HG02885 (cell line): ENCODE measurements around the gene MB21D2.

ENCODE experiments used
- ATAC-seq: cut with Tn5 transposase; IDR thresholded peaks from one replicate; pipeline ENCODE4 v1.9.1; 2021; ENCODE audit warnings: mild to moderate bottlenecking; ENCODE audit not compliant: unreplicated experiment, poor library complexity

The MB21D2 gene

GRCh38 chr3:192896208-192896607, 21.4 kb downstream of the MB21D2 start:
- no peak for ATAC-seq

GRCh38 chr3:192894676-192895075, 23.0 kb downstream of the MB21D2 start:
- no peak for ATAC-seq

DNA sequence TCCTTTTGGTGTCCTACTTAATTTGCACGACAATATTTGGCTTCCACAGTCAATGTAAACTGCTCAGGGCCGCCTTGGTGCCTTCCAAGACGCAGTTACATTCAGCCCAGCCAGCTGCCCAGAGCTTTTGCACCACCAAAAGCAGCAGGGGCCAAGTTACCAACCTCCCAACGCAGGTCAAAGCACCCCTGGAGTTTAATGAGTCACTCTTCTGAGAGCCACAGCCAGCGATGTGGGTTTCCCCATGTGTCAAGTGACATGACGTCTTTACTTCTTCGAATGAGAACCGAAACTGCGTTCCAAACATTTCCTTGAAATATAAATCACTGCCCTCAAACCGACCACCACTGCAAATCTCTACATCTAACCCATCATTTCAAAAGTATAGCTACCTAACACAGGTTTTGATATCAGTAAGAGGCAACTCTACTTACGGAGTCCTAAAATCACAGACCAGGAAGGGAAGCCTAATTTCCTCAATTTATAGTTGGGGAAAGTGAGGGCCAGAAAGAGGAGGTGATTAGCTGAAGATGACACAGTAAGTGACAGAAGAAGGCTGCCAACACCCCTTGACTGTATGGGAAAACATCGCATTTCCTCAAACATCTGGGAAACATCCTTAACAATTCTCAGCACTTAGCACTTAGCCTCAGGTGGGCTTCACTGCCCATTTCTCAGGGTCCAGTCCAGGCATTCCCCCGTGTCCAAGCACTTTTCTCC, 24.5 kb downstream of the MB21D2 start:
- peak; percentile 94 for ATAC-seq

DNA sequence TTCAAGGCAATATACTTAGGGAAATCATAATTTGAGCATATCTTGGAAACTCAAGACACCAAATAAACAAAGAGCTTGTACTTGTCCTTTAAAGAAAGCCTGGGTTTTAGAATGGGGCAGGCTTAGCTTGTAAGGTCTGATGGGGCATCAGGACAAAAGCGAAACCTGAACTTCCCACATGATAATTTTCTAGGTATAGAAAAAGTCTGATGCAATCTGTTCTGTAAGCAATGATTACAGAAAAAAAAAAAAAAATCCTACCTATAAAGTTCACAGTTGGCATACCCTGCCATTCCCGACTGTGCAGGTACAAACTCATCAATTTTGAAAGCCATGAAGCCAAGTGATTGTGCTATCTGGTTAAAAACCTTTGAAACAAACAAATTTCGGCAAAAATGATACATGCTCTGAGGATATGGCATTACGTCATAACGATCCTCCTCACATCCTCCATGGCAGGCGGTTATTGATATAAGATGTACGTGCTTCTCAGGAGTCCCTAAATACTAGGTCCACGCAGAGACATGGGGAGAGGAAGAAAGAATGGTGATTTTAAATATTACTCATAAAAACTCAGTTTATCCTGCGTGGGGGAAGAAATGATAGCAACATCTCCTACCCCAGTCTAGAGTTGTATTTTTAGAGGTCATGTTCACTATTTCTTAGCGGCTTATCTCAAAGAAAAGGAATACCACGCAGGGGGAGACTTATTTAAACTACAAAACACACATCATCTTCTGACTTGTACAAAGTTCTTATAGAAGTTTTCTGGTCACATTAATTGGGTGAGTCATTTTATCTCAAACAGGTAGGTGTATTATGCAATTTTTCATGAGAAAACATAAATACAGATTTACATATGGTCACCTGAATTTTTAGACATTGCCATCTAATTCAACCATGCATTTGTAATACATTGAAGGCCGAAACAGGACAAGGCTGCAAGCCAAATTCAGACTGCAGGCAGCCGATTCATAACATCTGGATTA, 27.0 kb downstream of the MB21D2 start:
- ATAC-seq, result no peak

DNA sequence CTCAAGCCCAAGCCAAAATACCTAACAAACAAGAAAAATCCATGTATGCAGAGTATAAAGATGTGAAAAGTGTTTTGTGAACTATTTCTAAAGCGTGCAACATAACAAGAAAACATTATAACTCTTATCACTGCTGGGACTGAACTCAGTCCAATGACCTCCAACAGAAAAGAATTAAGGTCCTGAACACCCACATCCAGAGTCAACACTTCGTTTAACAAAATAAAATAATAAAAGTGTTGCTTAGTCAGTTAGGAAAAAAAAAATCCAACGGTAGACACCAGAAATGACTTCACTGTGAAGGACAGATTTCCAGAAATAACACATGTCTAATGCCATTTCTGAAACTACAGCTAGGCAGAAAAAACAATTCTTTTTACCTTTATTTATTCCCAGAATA, 28.0 kb downstream of the MB21D2 start:
- ATAC-seq, result no peak

DNA sequence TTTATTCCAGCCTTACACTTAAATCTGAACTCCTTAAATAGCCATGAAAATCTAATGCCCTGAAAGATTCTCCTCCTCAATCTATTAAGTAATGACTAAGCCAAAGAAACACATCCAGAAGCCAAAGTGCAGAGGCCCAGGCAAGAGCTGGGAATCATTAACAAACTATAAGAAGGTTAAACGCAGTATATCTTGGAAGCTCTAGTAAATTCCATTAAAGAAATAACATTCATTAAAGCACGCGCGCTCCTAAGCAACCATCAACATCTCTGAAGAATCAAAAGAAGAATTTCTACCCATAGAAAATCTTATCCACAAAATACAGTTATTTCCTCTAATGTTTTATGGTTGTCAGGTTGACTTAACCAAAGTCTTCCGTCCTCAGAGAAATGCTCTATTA, 29.5 kb downstream of the MB21D2 start:
- no peak for ATAC-seq

- no peak for ATAC-seq
Observed at GRCh38 chr3:192887701-192888100, 30.0 kb downstream of the MB21D2 start.

GRCh38 chr3:192887047-192887446, 30.6 kb downstream of the MB21D2 start:
- peak; percentile 36 for ATAC-seq

- ATAC-seq, result no peak
Observed at GRCh38 chr3:192884777-192885773, 32.6 kb downstream of the MB21D2 start.

DNA sequence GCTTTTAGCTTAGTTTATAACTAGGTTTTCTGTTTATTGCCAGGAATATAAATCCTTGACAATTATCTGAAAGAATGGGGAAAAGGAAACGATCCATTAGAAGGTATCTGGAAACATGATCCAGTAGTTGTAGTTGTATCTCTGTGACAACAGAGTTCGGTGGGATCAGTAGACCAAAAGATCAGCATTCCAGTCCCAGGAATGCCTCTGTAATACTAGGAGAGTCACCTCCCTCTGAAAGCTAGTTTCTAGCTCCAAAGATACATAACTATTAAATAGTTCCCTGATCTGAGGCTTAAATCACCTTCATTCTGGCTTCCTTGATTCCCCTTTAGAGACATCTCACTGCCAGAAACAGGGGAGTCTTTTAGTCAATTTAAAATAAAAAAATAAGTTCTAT, 34.1 kb downstream of the MB21D2 start:
- ATAC-seq, result no peak

GRCh38 chr3:192881159-192881786, 36.4 kb downstream of the MB21D2 start:
- peak; percentile 70 for ATAC-seq

DNA sequence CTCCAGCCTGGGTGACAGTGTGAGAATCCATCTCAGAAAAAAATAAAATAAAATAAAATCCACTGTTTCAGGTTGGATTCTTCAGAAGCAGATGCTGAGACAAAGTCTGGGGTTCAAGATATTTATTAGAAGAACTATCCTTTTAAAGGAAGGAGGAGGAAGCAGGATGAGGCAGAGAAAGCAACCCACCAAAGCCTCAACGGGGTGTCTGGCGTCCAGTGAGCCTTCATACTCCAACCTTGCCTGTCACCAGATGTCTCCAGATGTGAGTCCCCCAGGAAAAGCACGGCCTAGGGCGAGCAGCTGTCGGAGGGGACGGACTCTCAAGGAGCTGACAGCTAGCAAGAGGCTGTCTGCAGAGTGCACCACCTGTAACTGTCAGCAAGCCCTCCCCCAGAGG, 37.3 kb downstream of the MB21D2 start:
- no peak for ATAC-seq

DNA sequence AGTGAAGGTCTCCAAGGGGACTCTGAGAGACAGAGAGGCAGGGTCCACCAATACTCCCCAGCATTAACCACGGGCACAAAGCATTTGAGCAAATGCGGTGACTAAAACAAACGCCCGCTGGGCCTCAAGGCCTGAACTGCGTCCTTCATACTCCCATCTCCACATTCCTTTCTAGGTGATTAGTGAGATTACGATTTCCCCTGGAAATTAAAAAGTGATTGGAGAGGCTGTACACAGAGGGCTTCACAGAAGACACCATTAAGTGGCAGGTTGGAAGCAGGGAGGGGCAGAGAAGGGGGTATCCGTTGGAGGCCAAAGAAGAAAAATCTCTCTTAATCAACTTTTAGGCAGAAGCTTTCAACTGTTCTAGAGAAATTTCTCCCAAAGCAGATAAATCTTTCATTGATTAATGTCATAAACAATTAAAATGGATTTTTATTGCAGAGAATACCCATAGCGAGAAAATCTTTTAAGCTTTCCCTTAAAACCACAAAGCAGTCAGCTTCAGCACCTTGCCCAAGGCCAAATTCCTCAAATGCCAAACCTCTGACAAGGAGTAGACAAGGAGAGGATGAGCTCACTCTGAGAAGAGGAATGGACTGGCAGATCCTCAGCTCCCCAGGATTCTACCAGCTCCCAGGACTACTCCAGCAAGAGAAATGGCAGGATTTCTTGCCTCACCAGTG, 38.2 kb downstream of the MB21D2 start:
- no peak for ATAC-seq

- ATAC-seq, result no peak
Observed at GRCh38 chr3:192875971-192876565, 41.6 kb downstream of the MB21D2 start.

DNA sequence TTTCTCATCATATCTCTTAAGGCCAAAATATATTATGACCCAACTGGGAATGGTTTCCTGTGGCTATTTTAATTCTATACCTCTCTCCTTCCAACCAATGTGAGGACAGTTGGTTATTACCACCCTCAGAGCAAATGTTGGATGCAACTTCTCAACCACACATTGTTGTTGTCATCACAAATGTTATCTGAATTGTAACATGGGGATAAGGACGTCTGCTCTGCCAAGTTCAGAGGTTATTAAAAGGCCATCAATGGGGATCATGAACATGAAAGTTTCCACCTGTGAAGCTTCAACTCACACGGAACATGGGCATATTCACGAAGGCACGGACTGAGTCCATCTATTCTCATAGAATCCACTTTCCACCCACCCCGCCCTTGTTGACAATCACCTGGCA, 46.8 kb downstream of the MB21D2 start:
- ATAC-seq, result no peak

DNA sequence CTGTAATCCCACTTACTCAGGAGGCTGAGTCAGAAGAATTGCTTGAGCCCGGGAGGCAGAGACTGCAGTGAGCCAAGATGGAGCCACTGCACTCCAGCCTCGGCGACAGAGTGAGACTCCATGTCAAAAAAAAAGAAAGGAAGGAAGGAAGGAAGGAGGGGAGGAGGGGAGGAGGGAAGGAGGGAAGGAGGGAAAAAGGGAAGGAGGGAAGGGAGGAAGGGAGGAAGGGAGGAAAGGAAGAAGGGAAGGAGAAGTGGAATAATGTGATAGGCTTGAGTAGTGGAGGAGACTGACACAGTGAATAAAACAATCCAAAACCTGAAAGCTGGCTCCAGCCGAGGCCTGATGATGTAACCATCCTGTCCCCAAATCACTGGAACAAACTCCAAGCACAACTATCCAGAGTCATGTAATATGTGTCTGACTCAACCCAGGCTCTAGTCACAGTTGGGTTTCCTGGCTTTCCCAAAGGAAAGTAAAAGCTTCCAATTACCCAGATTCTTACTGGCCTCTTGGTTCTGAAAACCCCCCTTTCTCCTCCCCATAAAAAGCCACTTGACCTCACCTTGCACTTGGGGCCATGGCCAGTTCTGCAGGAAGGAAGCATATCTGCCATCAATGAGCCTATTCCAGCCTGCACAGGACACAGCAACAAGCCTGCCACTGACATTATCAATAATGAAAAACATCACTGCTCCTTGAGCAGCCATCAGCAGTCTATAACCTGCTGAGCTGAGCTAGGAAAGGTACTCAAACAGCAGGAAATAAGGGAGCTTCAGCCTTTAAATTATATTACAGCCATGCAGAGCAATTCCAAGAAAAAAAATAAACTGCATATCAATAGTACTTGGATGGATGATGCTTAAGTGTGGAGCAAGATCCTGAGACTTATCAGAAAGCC, 48.3 kb downstream of the MB21D2 start:
- ATAC-seq, result no peak

DNA sequence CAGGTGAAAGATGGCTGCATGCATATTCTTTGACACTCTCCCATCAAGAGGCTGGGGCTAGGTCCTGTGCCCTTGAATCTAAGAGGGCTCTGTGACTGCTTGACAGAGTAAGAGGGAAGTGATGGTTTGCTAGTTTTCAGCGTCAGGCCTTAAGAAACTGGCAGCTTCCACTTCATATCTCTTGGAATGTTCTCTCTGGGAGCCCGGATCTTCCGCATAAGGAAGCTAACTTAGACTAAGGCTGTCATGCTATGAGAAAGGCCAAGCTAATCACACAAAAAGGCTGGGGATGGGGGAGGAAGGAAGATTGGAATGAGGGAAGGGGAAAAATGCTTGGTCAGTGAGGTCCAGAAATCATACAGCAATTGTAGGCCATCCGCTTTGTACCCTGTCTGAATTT, 50.0 kb downstream of the MB21D2 start:
- no peak for ATAC-seq

DNA sequence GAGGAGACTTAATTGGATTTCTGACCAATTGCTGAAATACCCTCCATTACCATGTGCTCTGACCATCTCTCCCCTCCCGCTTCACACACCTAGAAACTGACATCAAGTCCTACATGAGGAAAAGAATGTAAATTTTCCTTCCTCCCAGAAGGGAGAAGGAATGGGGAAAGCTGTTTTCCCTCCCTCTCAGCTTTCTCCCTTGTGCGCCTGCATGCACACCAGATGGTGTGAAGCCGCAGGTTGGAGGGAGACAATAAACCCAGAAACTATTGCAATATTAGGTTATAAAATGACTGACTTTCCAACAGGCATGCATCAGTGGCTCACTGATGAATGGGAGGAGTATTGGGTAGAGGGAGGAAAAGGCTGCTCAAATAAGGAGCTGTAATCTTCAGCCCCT, 50.9 kb downstream of the MB21D2 start:
- no peak for ATAC-seq
